Caco-2 (cell line): ENCODE data around the gene WDR83. TPM values are rescaled to one million over a fixed set of nuclear protein-coding genes. Genes with fewer than 3 reads are reported as not detected.
"Not testable (repeated sequence)": the region's sequence is repeated elsewhere in the genome, so short reads cannot be mapped to it uniquely, and the experiment has no call there.

Experiments used
- BruUV-seq: library from RNA; stranded (reverse); fragments of 400-500 nt; replicated peaks from 2 replicates; lab custom pipeline; 2021; lab: Mats Ljungman, UMichigan
- CTCF ChIA-PET: fragments of 300-600 bp; sonication (Branson Sonifier 250); formaldehyde crosslinking; loops from one replicate; lab custom pipeline; 2022; ENCODE audit warnings: antibody characterized with exemption; lab: Charles Lee
- POLR2A ChIA-PET: fragments of 300-600 bp; sonication (Branson Sonifier 250); formaldehyde crosslinking; loops from one replicate; lab custom pipeline; 2022; ENCODE audit warnings: antibody characterized with exemption; lab: Charles Lee
- DNase-seq, 2 experiments: peaks; one replicate each; pipeline versions ENCODE4 v3.0.0 to v3.0.0-alpha.2; 2020 to 2022
- H3K27me3 ChIP-seq: replicated peaks from 2 replicates; pipeline ENCODE4 v1.6.0; 2011; ENCODE audit warnings: low read length; ENCODE audit not compliant: control insufficient read depth, insufficient read depth
- H3K36me3 ChIP-seq: 2 replicates; pipeline ENCODE4 v1.5.1; 2011; ENCODE audit warnings: low read length; ENCODE audit not compliant: control insufficient read depth, insufficient read depth
- H3K4me1 ChIP-seq: fragments of 250-450 bp; sonication (Bioruptor Pico); 2 replicates; pipeline ENCODE4 v1.5.1; 2020; ENCODE audit warnings: mild to moderate bottlenecking
- H3K4me3 ChIP-seq: 2 replicates; pipeline ENCODE4 v1.5.1; 2011; ENCODE audit warnings: low read depth, mild to moderate bottlenecking, control low read depth, low read length
- H3K9me3 ChIP-seq: fragments of 250-450 bp; sonication (Bioruptor Pico); 2 replicates; pipeline ENCODE4 v1.5.1; 2020; ENCODE audit warnings: mild to moderate bottlenecking, moderate library complexity
- H3K27ac Mint-ChIP-seq: one replicate; pipeline ENCODE4 v1.8.0; 2022; ENCODE audit warnings: mixed read lengths; ENCODE audit not compliant: unreplicated experiment
- H3K27me3 Mint-ChIP-seq: one replicate; pipeline ENCODE4 v1.8.0; 2022; ENCODE audit warnings: mixed read lengths; ENCODE audit not compliant: insufficient read depth, unreplicated experiment
- H3K36me3 Mint-ChIP-seq: one replicate; pipeline ENCODE4 v1.8.0; 2022; ENCODE audit warnings: mild to moderate bottlenecking, mixed read lengths; ENCODE audit not compliant: insufficient read depth, unreplicated experiment
- H3K4me1 Mint-ChIP-seq: one replicate; pipeline ENCODE4 v1.8.0; 2022; ENCODE audit warnings: low read depth, mixed read lengths; ENCODE audit not compliant: unreplicated experiment
- H3K4me3 Mint-ChIP-seq: one replicate; pipeline ENCODE4 v1.8.0; 2022; ENCODE audit warnings: mild to moderate bottlenecking, moderate library complexity, mixed read lengths; ENCODE audit not compliant: unreplicated experiment
- H3K9me3 Mint-ChIP-seq: one replicate; pipeline ENCODE4 v1.8.0; 2022; ENCODE audit warnings: mixed read lengths; ENCODE audit not compliant: unreplicated experiment
- intact Hi-C: fragments of 100-400 bp; cut with micrococcal nuclease; formaldehyde crosslinking; loops from one replicate; pipeline ENCODE4 v1.10.0; 2022; ENCODE audit not compliant: unreplicated experiment
- total RNA-seq: library from RNA; stranded (reverse); gene quantifications from 2 replicates; pipeline ENCODE4 v1.2.3, GENCODE V29; 2022
- TF ChIP-seq, protein P1 (sequence below), 2 experiments: fragments of 200-600 bp in 1 of 2; IDR thresholded peaks; 1 replicate in 1 of 2; 2 replicates in 1 of 2; pipeline versions ENCODE4 v1.5.1 to v1.8.0; 2011 to 2022; ENCODE audit warnings: antibody characterized with exemption in 1 of 2, control low read depth in 1 of 2, inconsistent platforms in 1 of 2, low read depth in 1 of 2, low read length in 1 of 2, mild to moderate bottlenecking in 1 of 2, moderate library complexity in 1 of 2; ENCODE audit not compliant: insufficient read depth in 1 of 2, severe bottlenecking in 1 of 2, unreplicated experiment in 1 of 2

The WDR83 gene
- total RNA-seq, 1 experiment from 2014 or later = 17.5 TPM

DNA sequence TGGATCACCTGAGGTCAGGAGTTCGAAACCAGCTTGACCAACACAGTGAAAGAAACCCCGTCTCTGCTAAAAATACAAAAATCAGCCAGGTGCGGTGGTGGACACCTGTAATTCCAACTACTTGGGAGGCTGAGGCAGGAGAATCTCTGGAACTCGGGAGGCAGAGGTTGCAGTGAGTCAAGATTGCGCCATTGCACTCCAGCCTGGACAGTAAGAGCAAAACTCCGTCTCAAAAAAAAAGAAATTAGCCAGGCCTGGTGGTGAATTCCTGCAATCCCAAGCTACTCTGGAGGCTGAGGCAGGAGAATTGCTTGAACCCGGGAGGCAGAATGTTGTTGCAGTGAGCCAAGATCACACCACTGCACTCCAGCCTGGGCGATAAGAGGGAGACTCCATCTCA is 42.0 kb downstream of the WDR83 start:
- Mint-ChIP-seq H3K4me3 (no peak overlapping the region), H3K27ac (no peak overlapping the region), H3K36me3 (peaks cover 87% of the 10 kb centered on the region), H3K4me1 (no peaks in the 10 kb centered on the region), H3K27me3 (no peaks in the 10 kb centered on the region), H3K9me3 (no peaks in the 10 kb centered on the region)
- ChIA-PET CTCF (no interaction called here), POLR2A (no interaction called here)
- Histone ChIP-seq H3K27me3 (no peaks in the 10 kb centered on the region), H3K4me1 (no peaks in the 10 kb centered on the region), H3K9me3 (no peaks in the 10 kb centered on the region), H3K4me3 (no peak overlapping the region), H3K36me3 (peaks cover 7% of the 10 kb centered on the region)
- no peak for DNase-seq
- BruUV-seq = no TSS peak
- TF ChIP-seq, protein P1, sequence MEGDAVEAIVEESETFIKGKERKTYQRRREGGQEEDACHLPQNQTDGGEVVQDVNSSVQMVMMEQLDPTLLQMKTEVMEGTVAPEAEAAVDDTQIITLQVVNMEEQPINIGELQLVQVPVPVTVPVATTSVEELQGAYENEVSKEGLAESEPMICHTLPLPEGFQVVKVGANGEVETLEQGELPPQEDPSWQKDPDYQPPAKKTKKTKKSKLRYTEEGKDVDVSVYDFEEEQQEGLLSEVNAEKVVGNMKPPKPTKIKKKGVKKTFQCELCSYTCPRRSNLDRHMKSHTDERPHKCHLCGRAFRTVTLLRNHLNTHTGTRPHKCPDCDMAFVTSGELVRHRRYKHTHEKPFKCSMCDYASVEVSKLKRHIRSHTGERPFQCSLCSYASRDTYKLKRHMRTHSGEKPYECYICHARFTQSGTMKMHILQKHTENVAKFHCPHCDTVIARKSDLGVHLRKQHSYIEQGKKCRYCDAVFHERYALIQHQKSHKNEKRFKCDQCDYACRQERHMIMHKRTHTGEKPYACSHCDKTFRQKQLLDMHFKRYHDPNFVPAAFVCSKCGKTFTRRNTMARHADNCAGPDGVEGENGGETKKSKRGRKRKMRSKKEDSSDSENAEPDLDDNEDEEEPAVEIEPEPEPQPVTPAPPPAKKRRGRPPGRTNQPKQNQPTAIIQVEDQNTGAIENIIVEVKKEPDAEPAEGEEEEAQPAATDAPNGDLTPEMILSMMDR (IDR thresholded peaks at IDR 0.05; ENCODE audit: insufficient read depth in 1 of 2, low read depth in 1 of 2, low read length in 1 of 2, severe bottlenecking in 1 of 2, unreplicated experiment in 1 of 2) = no peak
- intact Hi-C loops = no loop called here

GRCh38 chr19:12711187-12711586 is 44.6 kb downstream of the WDR83 start:
- no peak overlapping the region for H3K4me3 Mint-ChIP-seq
- TF ChIP-seq, protein P1 (IDR thresholded peaks at IDR 0.05; ENCODE audit: insufficient read depth in 1 of 2, low read depth in 1 of 2, low read length in 1 of 2, severe bottlenecking in 1 of 2, unreplicated experiment in 1 of 2) = no peak
- H3K36me3 ChIP-seq = peaks cover 7% of the 10 kb centered on the region
- POLR2A ChIA-PET = no interaction called here
- no peaks in the 10 kb centered on the region for H3K4me1 ChIP-seq
- no peaks in the 10 kb centered on the region for H3K9me3 ChIP-seq
- H3K27me3 ChIP-seq = no peaks in the 10 kb centered on the region
- intact Hi-C loops = no loop called here
- BruUV-seq = no TSS peak
- CTCF ChIA-PET = no interaction called here
- H3K4me1 Mint-ChIP-seq = no peaks in the 10 kb centered on the region
- no peak overlapping the region for H3K4me3 ChIP-seq
- peaks cover 78% of the 10 kb centered on the region for H3K36me3 Mint-ChIP-seq
- no peak for DNase-seq
- H3K9me3 Mint-ChIP-seq = no peaks in the 10 kb centered on the region
- H3K27me3 Mint-ChIP-seq = no peaks in the 10 kb centered on the region
- H3K27ac Mint-ChIP-seq = no peak overlapping the region

DNA sequence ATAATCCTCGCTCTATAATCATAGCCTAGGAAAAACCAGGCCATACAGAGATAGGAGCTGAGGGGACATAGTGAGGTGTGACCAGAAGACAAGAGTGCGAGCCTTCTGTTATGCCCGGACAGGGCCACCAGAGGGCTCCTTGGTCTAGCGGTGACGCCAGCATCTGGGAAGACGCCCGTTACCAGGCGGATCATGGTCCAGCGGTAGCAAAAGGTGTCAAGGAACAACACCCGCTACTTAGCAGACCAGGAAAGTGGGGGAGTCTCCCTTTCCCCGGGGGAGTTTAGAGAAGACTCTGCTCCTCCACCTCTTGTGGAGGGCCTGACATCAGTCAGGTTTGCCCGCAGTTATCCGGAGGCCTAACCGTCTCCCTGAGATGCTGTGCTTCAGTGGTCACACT is 45.5 kb downstream of the WDR83 start:
- H3K27ac Mint-ChIP-seq, H3K27me3 Mint-ChIP-seq, H3K4me1 Mint-ChIP-seq, BruUV-seq, POLR2A ChIA-PET, H3K9me3 ChIP-seq, H3K36me3 ChIP-seq, intact Hi-C loops, H3K27me3 ChIP-seq, H3K4me3 ChIP-seq, H3K9me3 Mint-ChIP-seq, CTCF ChIA-PET, H3K4me3 Mint-ChIP-seq, H3K4me1 ChIP-seq: not testable (repeated sequence)
- peaks cover 78% of the 10 kb centered on the region for H3K36me3 Mint-ChIP-seq
- peak in 1 of 2 experiments; percentile 58 for DNase-seq
- TF ChIP-seq, protein P1 (IDR thresholded peaks at IDR 0.05; ENCODE audit: insufficient read depth in 1 of 2, low read depth in 1 of 2, low read length in 1 of 2, severe bottlenecking in 1 of 2, unreplicated experiment in 1 of 2) = peak in 1 of 2 experiments; percentile 22

GRCh38 chr19:12713304-12713703 is 46.7 kb downstream of the WDR83 start:
- not testable (repeated sequence) for H3K36me3 ChIP-seq

More at GRCh38 chr19:12713304-12713703, 46.7 kb downstream of the WDR83 start:
- H3K36me3 Mint-ChIP-seq = peaks cover 77% of the 10 kb centered on the region
- H3K9me3 ChIP-seq, H3K27me3 Mint-ChIP-seq, H3K27me3 ChIP-seq, H3K9me3 Mint-ChIP-seq, H3K4me3 ChIP-seq, DNase-seq, intact Hi-C loops, POLR2A ChIA-PET, H3K4me1 Mint-ChIP-seq, H3K4me3 Mint-ChIP-seq, BruUV-seq, CTCF ChIA-PET, H3K27ac Mint-ChIP-seq, H3K4me1 ChIP-seq: not testable (repeated sequence)
